HG03354 (cell line): ENCODE results near the gene CERCAM.
A peak's percentile ranks its signal among the peaks of the same experiment; 100 is the strongest.
"Not testable (repeated sequence)": the region's sequence is repeated elsewhere in the genome, so short reads cannot be mapped to it uniquely, and the experiment has no call there.

ENCODE experiments used
- ATAC-seq: cut with Tn5 transposase; IDR thresholded peaks from one replicate; pipeline ENCODE4 v1.9.1; 2021; ENCODE audit warnings: mild to moderate bottlenecking; ENCODE audit not compliant: unreplicated experiment, poor library complexity, severe bottlenecking

Gene CERCAM

DNA sequence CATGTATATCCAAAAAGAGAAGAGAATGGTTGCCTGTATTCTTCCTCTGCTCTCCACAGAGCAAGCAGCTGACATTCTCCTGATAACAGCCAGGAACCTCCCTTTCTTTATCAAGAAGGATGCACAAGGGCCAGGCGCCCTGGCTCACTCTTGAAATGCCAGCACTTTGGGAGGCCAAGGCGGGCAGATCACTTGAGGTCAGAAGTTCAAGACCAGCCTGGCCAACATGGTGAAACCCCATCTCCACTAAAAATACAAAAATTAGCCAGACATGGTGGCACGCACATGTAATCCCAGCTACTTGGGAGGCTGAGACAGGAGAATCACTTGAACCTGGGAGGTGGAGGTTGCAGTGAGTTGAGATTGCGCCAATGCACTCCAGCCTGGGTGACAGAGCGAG, 25.8 kb downstream of the CERCAM start:
- ATAC-seq, result not testable (repeated sequence)

- ATAC-seq, result no peak
Observed at GRCh38 chr9:128448746-128449145, 28.1 kb downstream of the CERCAM start.

DNA sequence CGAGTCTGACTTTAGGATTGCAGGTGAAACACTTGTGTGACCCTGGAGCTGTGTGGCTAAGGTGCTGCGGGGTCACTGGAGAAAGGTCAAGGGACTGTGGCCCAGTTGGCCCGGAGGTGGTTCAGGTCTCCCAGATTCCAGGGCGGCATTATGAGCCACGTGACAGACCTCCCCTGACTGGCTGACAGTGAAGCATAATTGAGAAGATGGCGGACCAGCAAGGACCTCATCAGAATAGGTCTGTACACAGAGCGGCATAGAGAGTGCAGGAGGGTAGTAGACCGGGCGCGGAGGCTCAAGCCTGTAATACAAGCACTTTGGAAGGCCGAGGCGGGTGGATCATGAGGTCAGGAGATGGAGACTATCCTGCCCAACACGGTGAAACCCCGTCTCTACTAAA, 34.3 kb downstream of the CERCAM start:
- ATAC-seq, result no peak

GRCh38 chr9:128455849-128456612, 35.4 kb downstream of the CERCAM start, which contains the start of gene ODF2:
TSS of gene ODF2 (plus strand) at chr9:128456006. CDS start at chr9:128456092, 86 bp downstream.
- ATAC-seq, result peak; percentile 94

DNA sequence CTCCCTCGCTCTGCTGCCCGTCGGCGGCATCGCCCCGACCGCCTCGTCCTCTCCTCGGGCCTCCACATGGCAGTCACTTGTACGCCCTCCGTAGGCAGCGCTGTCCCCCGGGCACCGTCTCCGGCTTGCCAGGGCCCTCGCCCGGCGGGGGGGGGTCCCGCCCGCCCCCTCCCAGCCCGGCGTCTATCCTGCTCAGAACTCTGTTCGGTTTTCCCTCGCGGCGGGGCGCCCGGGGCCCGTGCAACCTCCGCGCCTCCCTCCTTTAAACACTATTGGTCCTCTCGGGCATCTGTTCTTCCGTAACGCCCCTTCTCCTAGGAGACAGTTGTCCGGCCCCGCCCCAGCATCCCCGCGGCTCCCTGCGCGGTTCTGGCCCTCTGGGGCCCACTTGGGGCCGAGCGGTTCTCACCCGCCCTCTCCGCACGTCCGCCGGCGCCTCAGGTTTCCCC, 36.0 kb downstream of the CERCAM start:
- peak; percentile 58 for ATAC-seq

- no peak for ATAC-seq
Observed at GRCh38 chr9:128457207-128457606, 36.5 kb downstream of the CERCAM start.

- no peak for ATAC-seq
Observed at GRCh38 chr9:128459011-128459410, 38.4 kb downstream of the CERCAM start.

DNA sequence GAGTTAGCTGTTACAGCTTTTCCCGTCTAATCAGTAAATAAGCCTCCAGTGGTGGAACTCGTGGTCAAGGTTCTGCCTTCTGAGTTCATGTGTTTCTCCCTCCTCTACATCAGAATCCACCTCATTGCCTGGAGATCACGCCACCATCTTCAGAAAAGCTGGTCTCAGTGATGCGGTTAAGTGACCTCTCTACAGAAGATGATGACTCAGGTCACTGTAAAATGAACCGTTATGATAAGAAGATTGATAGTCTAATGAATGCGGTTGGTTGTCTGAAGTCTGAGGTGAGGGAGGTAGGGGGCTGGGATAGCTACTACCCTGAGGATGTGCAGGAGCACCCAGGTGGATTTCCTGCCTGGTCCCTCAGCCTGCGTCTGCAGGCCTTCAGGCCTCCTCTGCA, 48.4 kb downstream of the CERCAM start:
- no peak for ATAC-seq

- no peak for ATAC-seq
Observed at GRCh38 chr9:128470560-128470959, 49.9 kb downstream of the CERCAM start.

GRCh38 chr9:128473104-128473503, 52.4 kb downstream of the CERCAM start:
- ATAC-seq, result no peak

DNA sequence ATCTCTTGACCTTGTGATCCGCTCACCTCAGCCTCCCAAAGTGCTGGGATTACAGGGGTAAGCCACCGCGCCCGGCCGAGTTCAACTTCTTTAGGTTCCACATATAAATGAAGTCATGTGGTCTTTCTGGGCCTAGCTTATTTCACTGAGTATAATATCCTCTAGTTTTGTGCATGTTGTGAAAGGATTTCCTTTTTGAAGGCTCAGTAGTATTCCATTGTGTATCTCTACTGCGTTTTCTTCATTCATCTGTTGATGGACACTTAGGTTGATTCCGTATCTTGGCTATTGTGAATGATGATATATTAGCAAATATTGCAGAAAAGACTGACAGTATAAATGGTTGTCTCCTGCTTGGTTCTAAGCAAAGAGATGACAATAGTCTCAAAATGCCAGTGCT, 55.2 kb downstream of the CERCAM start:
- no peak for ATAC-seq

DNA sequence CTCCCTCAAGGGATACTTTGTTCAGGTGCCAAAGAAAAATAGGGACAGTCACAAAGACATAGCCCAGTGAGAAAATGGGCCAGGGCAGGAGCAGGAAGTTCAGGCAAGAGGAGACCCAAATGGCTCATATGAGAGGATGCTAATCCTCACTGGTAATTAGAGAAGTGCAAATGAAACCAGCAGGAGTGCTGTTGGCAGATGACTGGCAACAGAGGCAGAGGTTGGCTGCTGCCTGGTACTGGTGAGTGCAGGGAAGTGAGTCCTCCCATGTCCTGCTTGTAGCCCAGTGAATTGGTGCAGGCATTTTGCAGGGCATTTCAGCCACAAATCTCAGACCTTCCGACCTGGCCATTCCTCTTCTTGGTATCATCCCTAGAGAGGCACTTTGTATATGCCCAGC, 58.6 kb downstream of the CERCAM start:
- no peak for ATAC-seq

DNA sequence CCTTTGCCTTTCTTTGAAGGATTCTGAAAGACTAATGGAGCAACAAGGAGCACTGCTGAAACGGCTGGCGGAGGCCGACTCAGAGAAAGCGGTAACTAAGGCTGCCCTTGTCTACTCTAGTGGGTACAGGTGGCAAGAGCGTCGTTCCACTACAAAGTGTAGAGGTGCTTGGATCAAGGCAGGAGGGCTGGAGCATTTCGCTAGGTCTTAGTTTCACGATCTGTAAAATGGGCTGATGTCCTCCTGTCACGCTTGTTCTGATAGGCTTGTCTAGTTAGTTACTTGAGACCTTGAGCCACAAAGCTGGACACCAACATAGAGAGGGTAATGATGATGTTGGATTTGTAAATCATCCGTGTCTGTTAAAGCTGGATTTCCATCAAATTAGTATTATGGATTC, 60.9 kb downstream of the CERCAM start:
- ATAC-seq, result no peak

DNA sequence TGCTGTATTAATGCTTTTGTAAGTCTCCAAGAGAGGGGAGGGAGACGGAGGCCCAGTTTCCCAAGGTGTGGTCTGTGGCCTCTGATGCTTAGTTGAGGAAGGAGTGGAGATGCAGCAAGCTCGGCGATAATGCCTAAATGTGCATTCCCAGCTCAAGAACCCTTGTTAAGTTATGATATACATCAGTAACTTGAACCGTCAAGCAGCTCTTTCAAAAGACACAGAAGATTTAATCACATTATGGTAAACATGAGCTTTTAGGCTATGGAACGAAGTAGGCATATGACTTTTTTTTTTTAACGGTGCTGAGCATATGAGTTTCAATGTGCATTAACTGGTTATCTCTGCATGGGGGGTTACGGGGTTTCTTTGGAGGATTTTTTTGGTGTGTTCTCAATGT, 61.5 kb downstream of the CERCAM start:
- ATAC-seq, result no peak

DNA sequence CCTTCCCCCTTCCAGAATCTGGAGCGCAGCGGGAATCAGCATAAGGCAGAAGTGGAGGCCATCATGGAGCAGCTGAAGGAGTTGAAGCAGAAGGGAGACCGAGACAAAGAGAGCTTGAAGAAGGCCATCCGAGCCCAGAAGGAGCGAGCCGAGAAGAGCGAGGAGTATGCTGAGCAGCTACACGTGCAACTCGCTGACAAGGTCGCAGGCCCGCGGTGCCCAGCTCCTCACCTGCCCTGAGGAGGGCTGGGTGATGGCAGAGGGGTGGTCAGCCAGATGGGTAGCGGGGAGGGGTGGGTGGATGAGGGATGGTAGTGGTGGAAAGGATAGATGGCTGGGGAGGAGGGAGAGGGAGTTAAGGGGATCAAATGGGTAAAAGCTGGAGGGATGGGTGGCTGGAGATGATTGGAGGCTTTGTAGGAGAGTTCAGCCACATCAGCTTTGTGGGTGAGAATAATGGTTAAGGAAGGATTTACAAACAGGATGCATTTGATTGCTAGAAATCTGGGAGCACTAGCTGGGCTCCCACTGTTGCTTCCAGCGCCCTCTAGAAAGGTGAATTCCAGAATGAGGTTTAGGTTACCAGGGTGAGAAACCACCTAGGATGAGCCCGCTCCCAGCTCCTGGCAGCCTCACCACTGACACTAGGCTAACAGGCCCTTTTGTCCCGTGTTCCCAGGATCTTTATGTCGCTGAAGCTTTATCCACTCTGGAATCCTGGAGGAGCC, 64.2 kb downstream of the CERCAM start:
- ATAC-seq, result no peak

DNA sequence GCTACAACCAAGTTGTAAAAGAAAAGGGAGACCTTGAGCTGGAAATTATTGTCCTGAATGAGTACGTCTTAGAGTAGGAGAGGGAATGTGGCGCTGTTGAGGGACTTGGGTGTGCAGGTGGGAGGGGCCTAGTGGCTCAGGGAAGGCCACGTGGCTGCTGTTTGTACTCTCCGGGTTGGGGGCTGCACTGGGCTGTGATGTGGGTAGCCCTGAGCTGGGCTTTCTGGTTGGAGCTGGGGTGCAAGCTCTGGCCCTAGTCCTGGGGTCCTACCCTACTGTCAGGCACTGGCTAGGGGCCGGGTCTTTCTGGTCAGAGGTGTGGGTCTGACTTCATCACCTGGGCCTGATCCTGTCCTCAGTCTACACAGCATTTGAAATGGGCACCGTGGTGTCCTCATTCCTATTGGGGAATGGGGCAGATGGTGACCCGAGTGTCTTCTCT, 64.8 kb downstream of the CERCAM start:
- ATAC-seq, result no peak

DNA sequence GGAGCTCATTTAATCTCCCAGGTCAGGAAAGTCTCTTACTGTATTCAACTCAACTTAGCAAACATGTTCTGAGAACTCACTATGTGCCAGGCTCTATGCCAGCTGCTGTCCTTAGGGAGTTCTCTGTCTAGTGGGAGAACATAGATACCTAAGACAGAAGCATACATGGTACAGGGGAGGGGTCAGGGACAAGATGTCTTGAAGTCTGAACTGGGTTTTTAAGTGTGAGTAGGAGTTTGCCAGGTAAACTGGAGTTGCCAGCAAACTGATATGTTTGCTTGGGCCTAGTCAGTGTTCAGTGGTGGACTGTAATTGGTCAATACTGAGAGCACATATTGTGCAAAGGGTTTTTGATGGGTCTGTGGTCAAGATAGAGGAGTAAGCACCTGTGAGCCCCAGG, 65.5 kb downstream of the CERCAM start:
- ATAC-seq, result no peak
